ENCODE data around the gene CYP4F12. TPM values are rescaled to one million over a fixed set of nuclear protein-coding genes. Genes with fewer than 3 reads are reported as not detected.

Gene CYP4F12
- total and polyA plus RNA-seq, 2 of the 8 experiments (the other 6 are each of a cell fraction or from before 2014, with no cell fraction given) = not detected

- Histone ChIP-seq H2AK5ac (ENCODE audit: low read depth, low read length) (no peak overlapping the region), H4K8ac (ENCODE audit: extremely low read depth, insufficient read depth, low read length) (no peak overlapping the region), H3K56ac (replicated peaks; ENCODE audit: insufficient read length, low read depth, low read length) (no peak overlapping the region), H2BK5ac (ENCODE audit: low read depth, low read length) (no peak overlapping the region), H4K91ac (replicated peaks; ENCODE audit: insufficient read length, low read length) (no peak overlapping the region), H3K27ac (ENCODE audit: low read depth, low read length) (no peak overlapping the region), H3K23me2 (ENCODE audit: low read depth, low read length) (no peaks in the 10 kb centered on the region; the same call in 1 of the 2 replicates), H3K79me2 (ENCODE audit: control insufficient read depth in 1 of 2, insufficient read depth in 2 of 2, low read length in 2 of 2) (no peaks in the 10 kb centered on the region), H2BK15ac (ENCODE audit: low read length) (no peak overlapping the region), H3K79me1 (ENCODE audit: low read depth, low read length) (no peaks in the 10 kb centered on the region), H3K9ac (replicated peaks in 1 of 4; ENCODE audit: extremely low read depth in 1 of 4, low read depth in 3 of 4, low read length in 3 of 4) (no peak overlapping the region), H3K14ac (ENCODE audit: insufficient read length) (no peak overlapping the region), H2BK20ac (ENCODE audit: low read length) (no peak overlapping the region), H4K5ac (ENCODE audit: insufficient read length, low read depth, low read length) (no peak overlapping the region), H2AFZ (ENCODE audit: low read length) (no peak overlapping the region), H3K4me2 (ENCODE audit: insufficient read depth in 1 of 2, low read depth in 2 of 2, low read length in 2 of 2) (no peak overlapping the region), H3K18ac (ENCODE audit: extremely low read depth, low read length) (no peak overlapping the region), H2BK120ac (replicated peaks; ENCODE audit: low read depth, low read length) (no peak overlapping the region), H3K36me3 (ENCODE audit: control insufficient read depth in 2 of 4, insufficient read depth in 4 of 4, low read length in 3 of 4) (no peaks in the 10 kb centered on the region), H2BK12ac (ENCODE audit: low read depth, low read length) (no peak overlapping the region), H4K20me1 (replicated peaks in 1 of 2; ENCODE audit: control insufficient read depth in 1 of 2, insufficient read depth in 2 of 2, low read length in 2 of 2) (no peaks in the 10 kb centered on the region), H3K4me3 (ENCODE audit: extremely low read depth in 1 of 4, insufficient read depth in 2 of 4, low read depth in 3 of 4, low read length in 4 of 4) (no peak overlapping the region), H3K4ac (replicated peaks; ENCODE audit: insufficient read length, low read depth, low read length) (no peak overlapping the region), H3K23ac (ENCODE audit: insufficient read length) (no peak overlapping the region), H3K9me3 (ENCODE audit: insufficient read depth in 2 of 2, low read depth in 1 of 2, low read length in 1 of 2) (peaks cover 54 to 83% of the 10 kb centered on the region in 2 experiments), H3K27me3 (replicated peaks in 1 of 4; ENCODE audit: control insufficient read depth in 3 of 4, extremely low read depth in 1 of 4, insufficient read depth in 3 of 4, low read length in 3 of 4) (no peaks in the 10 kb centered on the region), H3K4me1 (replicated peaks in 1 of 4; ENCODE audit: control insufficient read depth in 3 of 4, insufficient read depth in 4 of 4, low read length in 3 of 4) (no peaks in the 10 kb centered on the region)
- 57% methylated on average over 8 of the region's 10 CpGs; no CpG with 5 or more reads in 1 of the 2 experiments for WGBS, 2 experiments (ENCODE audit: extremely low coverage in 1 of 2, insufficient coverage in 1 of 2, insufficient read length in 1 of 2, insufficient replicate concordance in 2 of 2, low coverage in 1 of 2, low lambda C conversion rate in 2 of 2, missing lambda C conversion rate in 1 of 2)
- no peak for FAIRE-seq
- TF ChIP-seq EP300 (IDR thresholded peaks at IDR 0.05; ENCODE audit: borderline replicate concordance in 1 of 2, low read depth in 2 of 2, low read length in 2 of 2) (no peak), ASH2L (IDR thresholded peaks at IDR 0.05; ENCODE audit: low read length) (no peak), KDM5A (IDR thresholded peaks at IDR 0.05; ENCODE audit: low read length) (no peak), HDAC2 (IDR thresholded peaks at IDR 0.05; ENCODE audit: borderline replicate concordance in 1 of 2, low read depth in 2 of 2, low read length in 2 of 2) (no peak), E2F6 (IDR thresholded peaks at IDR 0.05) (no peak), FOSL1 (IDR thresholded peaks at IDR 0.05; ENCODE audit: insufficient read depth, low read depth, low read length) (no peak), NRF1 (IDR thresholded peaks at IDR 0.05; ENCODE audit: low read depth, low read length) (no peak), CTBP2 (IDR thresholded peaks at IDR 0.05; ENCODE audit: borderline replicate concordance, insufficient read depth, insufficient read length, low read length) (no peak), EGR1 (IDR thresholded peaks at IDR 0.05; ENCODE audit: borderline replicate concordance, low read depth, low read length) (no peak), POU5F1 (IDR thresholded peaks at IDR 0.05; ENCODE audit: low read depth, low read length) (no peak), NANOG (IDR thresholded peaks at IDR 0.05; ENCODE audit: insufficient read depth, low read depth, low read length, poor library complexity, severe bottlenecking) (no peak), BACH1 (IDR thresholded peaks at IDR 0.05; ENCODE audit: low read length) (no peak)
- POLR2A ChIA-PET (ENCODE audit: partially characterized antibody) = no interaction called here
- DNase-seq (ENCODE audit: low read depth in 1 of 2, low spot score in 2 of 2) = no peak
- CTCF ChIA-PET (ENCODE audit: partially characterized antibody) = no interaction called here
Observed at GRCh38 chr19:15671891-15672579, 852 bp upstream of the CYP4F12 start.
